A673 (cell line): Measurements from ENCODE around the gene RTCA.

Experiments used
- EZH2 ChIP-seq: fragments of 200-600 bp; sonication (generic); IDR thresholded peaks from 2 replicates; pipeline ENCODE4 v1.6.1; 2017; ENCODE audit warnings: borderline replicate concordance, low read depth, mild to moderate bottlenecking, mixed read lengths, antibody characterized with exemption, low read length; ENCODE audit not compliant: poor library complexity, severe bottlenecking
- TF ChIP-seq, protein P1 (sequence below): fragments of 300-800, 200-600 bp; sonication (generic); conservative IDR thresholded peaks from 2 replicates; pipeline ENCODE4 v1.5.1; 2017; ENCODE audit warnings: low read depth, mild to moderate bottlenecking, antibody characterized with exemption, low read length, moderate library complexity, mixed read lengths

DNA sequence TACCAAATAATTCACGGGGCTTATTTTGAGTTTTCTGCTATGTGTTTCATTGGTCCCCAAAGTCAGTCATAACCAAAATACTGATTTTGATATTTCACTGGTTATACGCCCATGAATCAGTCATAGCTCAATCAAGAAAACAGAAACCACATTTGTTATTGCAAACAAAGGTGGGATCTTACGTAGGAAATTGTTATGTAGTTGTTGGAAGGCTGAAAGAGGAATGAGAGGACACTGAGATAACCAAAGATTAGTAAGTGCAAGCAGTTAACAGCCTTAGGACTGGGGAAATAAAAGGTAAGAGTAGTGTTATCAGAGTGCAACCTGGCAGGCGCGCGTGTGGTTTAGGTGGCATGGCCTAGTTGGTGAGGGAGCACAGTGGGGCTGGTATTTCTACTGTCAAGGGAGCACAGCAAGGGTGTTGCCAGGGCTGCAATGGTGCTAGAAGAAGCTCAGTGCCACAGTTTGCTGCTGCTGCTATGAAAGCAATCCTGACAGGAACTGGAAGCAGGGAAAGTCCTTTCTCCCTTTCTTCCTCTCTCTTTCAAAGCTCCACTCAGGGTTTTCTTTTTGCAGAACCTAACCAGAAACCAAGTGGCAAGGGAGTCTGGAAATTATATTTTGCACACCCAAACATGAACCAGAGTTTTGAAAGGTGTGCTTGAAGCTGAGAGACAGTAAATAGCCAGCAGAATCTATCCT lies 33.7 kb downstream of the RTCA start:
- no peak for TF ChIP-seq EZH2
- TF ChIP-seq, protein P1, sequence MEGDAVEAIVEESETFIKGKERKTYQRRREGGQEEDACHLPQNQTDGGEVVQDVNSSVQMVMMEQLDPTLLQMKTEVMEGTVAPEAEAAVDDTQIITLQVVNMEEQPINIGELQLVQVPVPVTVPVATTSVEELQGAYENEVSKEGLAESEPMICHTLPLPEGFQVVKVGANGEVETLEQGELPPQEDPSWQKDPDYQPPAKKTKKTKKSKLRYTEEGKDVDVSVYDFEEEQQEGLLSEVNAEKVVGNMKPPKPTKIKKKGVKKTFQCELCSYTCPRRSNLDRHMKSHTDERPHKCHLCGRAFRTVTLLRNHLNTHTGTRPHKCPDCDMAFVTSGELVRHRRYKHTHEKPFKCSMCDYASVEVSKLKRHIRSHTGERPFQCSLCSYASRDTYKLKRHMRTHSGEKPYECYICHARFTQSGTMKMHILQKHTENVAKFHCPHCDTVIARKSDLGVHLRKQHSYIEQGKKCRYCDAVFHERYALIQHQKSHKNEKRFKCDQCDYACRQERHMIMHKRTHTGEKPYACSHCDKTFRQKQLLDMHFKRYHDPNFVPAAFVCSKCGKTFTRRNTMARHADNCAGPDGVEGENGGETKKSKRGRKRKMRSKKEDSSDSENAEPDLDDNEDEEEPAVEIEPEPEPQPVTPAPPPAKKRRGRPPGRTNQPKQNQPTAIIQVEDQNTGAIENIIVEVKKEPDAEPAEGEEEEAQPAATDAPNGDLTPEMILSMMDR, result no peak
